Body of pancreas (tissue), 4 donors: Measurements from ENCODE around the gene PNMA6E.

Experiments
- CTCF ChIP-seq, 7 experiments: fragments of 450-650 bp in 4 of 7; fragments of 200-600 bp in 3 of 7; sonication (generic) in 3 of 7; IDR thresholded peaks; one replicate each; pipeline ENCODE4 v1.5.1; 2016 to 2019; ENCODE audit warnings: antibody characterized with exemption in 7 of 7
- POLR2A ChIP-seq, 3 donors: fragments of 450-650 bp; IDR thresholded peaks; one replicate each; pipeline ENCODE4 v1.6.1; 2016; ENCODE audit warnings: antibody characterized with exemption in 3 of 3, mild to moderate bottlenecking in 2 of 3

DNA sequence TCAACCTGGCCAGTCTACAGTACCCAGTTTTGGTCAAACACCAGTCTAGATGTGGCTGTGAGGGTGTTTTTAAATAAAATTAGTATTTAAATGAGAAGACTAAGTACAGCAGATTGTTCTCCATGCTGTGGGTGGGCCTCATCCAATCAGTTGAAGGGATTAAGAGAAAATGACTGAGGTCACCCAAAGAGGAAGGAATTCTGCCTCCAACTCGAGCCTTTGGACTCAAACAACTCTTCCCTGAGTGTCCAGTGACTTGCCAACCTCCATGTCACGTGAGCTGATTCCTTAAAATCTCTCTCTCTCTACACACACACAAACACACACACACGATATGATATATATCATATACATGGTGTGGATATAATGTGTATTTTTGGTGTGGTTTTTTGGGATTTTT, 34.7 kb upstream of the PNMA6E start:
- TF ChIP-seq CTCF (IDR thresholded peaks at IDR 0.05): no peak
- TF ChIP-seq POLR2A (IDR thresholded peaks at IDR 0.05): no peak
